ENCODE data around the gene LCE1A.

DNA sequence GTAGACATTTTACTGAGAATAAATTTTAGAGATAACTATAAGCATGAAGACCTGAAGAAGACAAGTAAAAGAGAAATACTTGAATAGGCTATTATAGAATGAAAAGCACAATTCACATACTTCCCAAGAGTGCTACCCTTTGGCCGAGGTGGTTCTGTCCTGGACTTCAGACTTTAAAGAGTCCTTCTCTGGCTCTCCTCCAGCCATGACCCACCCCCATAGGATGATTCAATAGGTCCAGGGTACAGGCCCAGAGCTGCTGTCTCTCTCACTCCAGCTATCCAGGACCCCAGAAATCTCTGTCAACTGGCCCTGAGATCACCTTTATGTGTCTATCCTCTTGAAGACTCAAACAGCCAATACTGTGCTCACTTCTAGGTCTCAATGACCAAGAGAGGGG is 49.6 kb downstream of the LCE1A start:
- TF ChIP-seq ZFP30 (CRISPR knock-in tag; IDR thresholded peaks at IDR 0.05) (no peak), ESRRG (CRISPR knock-in tag; IDR thresholded peaks at IDR 0.05) (no peak), OSR1 (CRISPR knock-in tag; IDR thresholded peaks at IDR 0.05) (no peak)
- TF ChIP-seq, protein P1, sequence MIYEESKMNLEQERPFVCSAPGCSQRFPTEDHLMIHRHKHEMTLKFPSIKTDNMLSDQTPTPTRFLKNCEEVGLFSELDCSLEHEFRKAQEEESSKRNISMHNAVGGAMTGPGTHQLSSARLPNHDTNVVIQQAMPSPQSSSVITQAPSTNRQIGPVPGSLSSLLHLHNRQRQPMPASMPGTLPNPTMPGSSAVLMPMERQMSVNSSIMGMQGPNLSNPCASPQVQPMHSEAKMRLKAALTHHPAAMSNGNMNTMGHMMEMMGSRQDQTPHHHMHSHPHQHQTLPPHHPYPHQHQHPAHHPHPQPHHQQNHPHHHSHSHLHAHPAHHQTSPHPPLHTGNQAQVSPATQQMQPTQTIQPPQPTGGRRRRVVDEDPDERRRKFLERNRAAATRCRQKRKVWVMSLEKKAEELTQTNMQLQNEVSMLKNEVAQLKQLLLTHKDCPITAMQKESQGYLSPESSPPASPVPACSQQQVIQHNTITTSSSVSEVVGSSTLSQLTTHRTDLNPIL (CRISPR knock-in tag; IDR thresholded peaks at IDR 0.05; ENCODE audit: low read depth) = no peak
- TF ChIP-seq, protein P2, sequence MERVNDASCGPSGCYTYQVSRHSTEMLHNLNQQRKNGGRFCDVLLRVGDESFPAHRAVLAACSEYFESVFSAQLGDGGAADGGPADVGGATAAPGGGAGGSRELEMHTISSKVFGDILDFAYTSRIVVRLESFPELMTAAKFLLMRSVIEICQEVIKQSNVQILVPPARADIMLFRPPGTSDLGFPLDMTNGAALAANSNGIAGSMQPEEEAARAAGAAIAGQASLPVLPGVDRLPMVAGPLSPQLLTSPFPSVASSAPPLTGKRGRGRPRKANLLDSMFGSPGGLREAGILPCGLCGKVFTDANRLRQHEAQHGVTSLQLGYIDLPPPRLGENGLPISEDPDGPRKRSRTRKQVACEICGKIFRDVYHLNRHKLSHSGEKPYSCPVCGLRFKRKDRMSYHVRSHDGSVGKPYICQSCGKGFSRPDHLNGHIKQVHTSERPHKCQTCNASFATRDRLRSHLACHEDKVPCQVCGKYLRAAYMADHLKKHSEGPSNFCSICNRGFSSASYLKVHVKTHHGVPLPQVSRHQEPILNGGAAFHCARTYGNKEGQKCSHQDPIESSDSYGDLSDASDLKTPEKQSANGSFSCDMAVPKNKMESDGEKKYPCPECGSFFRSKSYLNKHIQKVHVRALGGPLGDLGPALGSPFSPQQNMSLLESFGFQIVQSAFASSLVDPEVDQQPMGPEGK (CRISPR knock-in tag; IDR thresholded peaks at IDR 0.05; ENCODE audit: borderline replicate concordance) = no peak

Data from SK-N-SH treated with all-trans-retinoic acid at 6 μM for 48 hours (cell line).